GM23338 (cell line): ENCODE results near the gene L3MBTL4. TPM values are rescaled to one million over a fixed set of nuclear protein-coding genes. Genes with fewer than 3 reads are reported as not detected.

ENCODE experiments used
- ATAC-seq: fragments of 200-7000 bp; cut with Tn5 transposase; 3 replicates; pipeline ENCODE4 v1.9.1; 2020
- DNase-seq: peaks from one replicate; pipeline ENCODE4 v3.0.0-alpha.2; 2015; ENCODE audit warnings: low spot score
- H2AFZ ChIP-seq: fragments of 200-600 bp; sonication (generic); 2 replicates; pipeline ENCODE4 v1.8.0; 2016; ENCODE audit warnings: antibody characterized with exemption, mild to moderate bottlenecking, moderate library complexity
- H3F3A ChIP-seq: fragments of 200-600 bp; sonication (generic); replicated peaks from 2 replicates; pipeline ENCODE4 v1.8.0; 2017; ENCODE audit warnings: antibody characterized with exemption, mixed run types, low read depth
- H3K27ac ChIP-seq: fragments of 200-600 bp; sonication (generic); 2 replicates; pipeline ENCODE4 v1.6.1; 2016; ENCODE audit warnings: low read depth
- H3K27me3 ChIP-seq: fragments of 200-600 bp; sonication (generic); 2 replicates; pipeline ENCODE4 v1.8.0; 2016; ENCODE audit warnings: mild to moderate bottlenecking, mixed run types, moderate library complexity; ENCODE audit not compliant: insufficient read depth
- H3K36me3 ChIP-seq: fragments of 200-600 bp; sonication (generic); 2 replicates; pipeline ENCODE4 v1.8.0; 2016; ENCODE audit warnings: mild to moderate bottlenecking; ENCODE audit not compliant: insufficient read depth
- H3K4me1 ChIP-seq: fragments of 200-600 bp; sonication (generic); 2 replicates; pipeline ENCODE4 v1.8.0; 2016; ENCODE audit warnings: mild to moderate bottlenecking, moderate library complexity; ENCODE audit not compliant: insufficient read depth
- H3K4me2 ChIP-seq: fragments of 200-600 bp; sonication (generic); 2 replicates; pipeline ENCODE4 v1.7.1; 2017; ENCODE audit warnings: mixed run types
- H3K4me3 ChIP-seq: fragments of 200-600 bp; sonication (generic); 2 replicates; pipeline ENCODE4 v1.6.1; 2016; ENCODE audit warnings: mixed run types
- H3K79me2 ChIP-seq: fragments of 200-600 bp; sonication (generic); replicated peaks from 2 replicates; pipeline ENCODE4 v1.8.0; 2017; ENCODE audit warnings: mild to moderate bottlenecking; ENCODE audit not compliant: insufficient read depth
- H3K9me2 ChIP-seq: fragments of 200-600 bp; sonication (generic); 2 replicates; pipeline ENCODE4 v1.8.0; 2017; ENCODE audit not compliant: insufficient read depth
- H4K20me1 ChIP-seq: fragments of 200-600 bp; sonication (generic); replicated peaks from 2 replicates; pipeline ENCODE4 v1.8.0; 2017; ENCODE audit warnings: mild to moderate bottlenecking; ENCODE audit not compliant: insufficient read depth
- H3K27ac Mint-ChIP-seq: 2 replicates; pipeline ENCODE4 v1.8.0; 2020; ENCODE audit warnings: inconsistent platforms, mild to moderate bottlenecking, moderate library complexity, mixed read lengths
- H3K27me3 Mint-ChIP-seq: 3 replicates; pipeline ENCODE4 v1.8.0; 2022; ENCODE audit warnings: low read depth, mild to moderate bottlenecking, moderate library complexity, mixed read lengths, inconsistent platforms; ENCODE audit not compliant: insufficient read depth, poor library complexity
- H3K36me3 Mint-ChIP-seq: 3 replicates; pipeline ENCODE4 v1.8.0; 2021; ENCODE audit warnings: low read depth, mild to moderate bottlenecking, inconsistent platforms, moderate library complexity, mixed read lengths
- H3K4me1 Mint-ChIP-seq: 3 replicates; pipeline ENCODE4 v1.8.0; 2020; ENCODE audit warnings: mild to moderate bottlenecking, inconsistent platforms, mixed read lengths
- H3K4me3 Mint-ChIP-seq: 3 replicates; pipeline ENCODE4 v1.8.0; 2021; ENCODE audit warnings: moderate library complexity, mild to moderate bottlenecking, inconsistent platforms, mixed read lengths
- H3K9me3 Mint-ChIP-seq: 3 replicates; pipeline ENCODE4 v1.8.0; 2020; ENCODE audit warnings: moderate library complexity, mild to moderate bottlenecking, inconsistent platforms, mixed read lengths
- CREB1 ChIP-seq: fragments of 250-450 bp; sonication (Bioruptor Pico); IDR thresholded peaks from 2 replicates; pipeline ENCODE4 v1.5.0; 2020; ENCODE audit warnings: low read depth, mild to moderate bottlenecking, moderate library complexity
- EZH2 ChIP-seq: fragments of 200-600 bp; sonication (generic); IDR thresholded peaks from one replicate; pipeline ENCODE4 v1.8.0; 2017; ENCODE audit warnings: antibody characterized with exemption, mild to moderate bottlenecking, low read depth; ENCODE audit not compliant: unreplicated experiment
- JUNB ChIP-seq: IDR thresholded peaks from one replicate; pipeline ENCODE4 v1.6.1; 2016; ENCODE audit warnings: antibody characterized with exemption; ENCODE audit not compliant: unreplicated experiment
- NANOG ChIP-seq: IDR thresholded peaks from 2 replicates; pipeline ENCODE4 v1.6.1; 2016; ENCODE audit warnings: antibody characterized with exemption, borderline replicate concordance
- POLR2AphosphoS5 ChIP-seq: IDR thresholded peaks from 2 replicates; pipeline ENCODE4 v1.6.1; 2016; ENCODE audit warnings: antibody characterized with exemption, low read depth
- STAT1 ChIP-seq: IDR thresholded peaks from one replicate; pipeline ENCODE4 v1.6.1; 2016; ENCODE audit warnings: antibody characterized with exemption; ENCODE audit not compliant: unreplicated experiment
- ZNF114 ChIP-seq: fragments of 250-450 bp; sonication (Bioruptor Pico); IDR thresholded peaks from 2 replicates; pipeline ENCODE4 v1.5.0; 2020; ENCODE audit warnings: mild to moderate bottlenecking, moderate library complexity
- ZNF331 ChIP-seq: fragments of 250-450 bp; sonication (Bioruptor Pico); IDR thresholded peaks from 2 replicates; pipeline ENCODE4 v1.5.0; 2020; ENCODE audit warnings: low read depth, mild to moderate bottlenecking, moderate library complexity
- ZNF462 ChIP-seq: fragments of 250-450 bp; sonication (Bioruptor Pico); IDR thresholded peaks from 2 replicates; pipeline ENCODE4 v1.5.0; 2020; ENCODE audit warnings: mild to moderate bottlenecking, moderate library complexity
- polyA plus RNA-seq: library from polyadenylated mRNA; unstranded; fragments of >200 nt; fragmentation: Nextera tagmentation; extraction: Ambion mirVana; gene quantifications from 2 replicates; pipeline ENCODE4 v1.2.1, GENCODE V29; 2016
- total RNA-seq: library from RNA; depleted of rRNA; stranded (reverse); fragments of >200 nt; shearing (Covaris generic); gene quantifications from 2 replicates; pipeline ENCODE4 v1.2.3, GENCODE V29; 2014
- TF ChIP-seq, protein P1 (sequence below): IDR thresholded peaks from one replicate; pipeline ENCODE4 v1.6.1; 2018; ENCODE audit warnings: antibody characterized with exemption; ENCODE audit not compliant: unreplicated experiment
- TF ChIP-seq, protein P2 (sequence below), 2 experiments: fragments of 200-600 bp in 1 of 2; sonication (generic) in 1 of 2; conservative IDR thresholded peaks; 2 replicates each; pipeline versions ENCODE4 v1.5.1 to v1.6.1; 2016 to 2017; ENCODE audit warnings: antibody characterized with exemption in 2 of 2, low read depth in 2 of 2, mild to moderate bottlenecking in 2 of 2, moderate library complexity in 1 of 2
- TF ChIP-seq, protein P3 (sequence below): IDR thresholded peaks from 2 replicates; pipeline ENCODE4 v1.6.1; 2016; ENCODE audit warnings: antibody characterized with exemption

The L3MBTL4 gene
- total and polyA plus RNA-seq, 2 experiments from 2014 or later: 0.48 to 2.8 TPM

- no peak for TF ChIP-seq POLR2AphosphoS5
These were observed 358.4 kb downstream of the L3MBTL4 start (continued) for GRCh38 chr18:6056171-6056910.

GRCh38 chr18:6055711-6056110, 359.0 kb downstream of the L3MBTL4 start:
- no peak for DNase-seq
- Mint-ChIP-seq H3K27me3 (peaks cover 4% of the 10 kb centered on the region), H3K9me3 (no peaks in the 10 kb centered on the region), H3K4me3 (no peak overlapping the region), H3K27ac (no peak overlapping the region; the same call in 1 of the 2 replicates), H3K4me1 (peaks cover 37% of the 10 kb centered on the region; the same call in 2 of the 3 replicates), H3K36me3 (no peaks in the 10 kb centered on the region)
- Histone ChIP-seq H3K4me1 (peaks cover 47% of the 10 kb centered on the region), H3K79me2 (no peaks in the 10 kb centered on the region), H3K27me3 (no peaks in the 10 kb centered on the region), H3K27ac (no peak overlapping the region), H4K20me1 (no peaks in the 10 kb centered on the region), H3K4me3 (no peak overlapping the region), H3K9me2 (no peaks in the 10 kb centered on the region), H3K4me2 (0 out of 2 replicates have a peak overlapping the region, but pooled peaks have one; percentile 56), H3F3A (no peaks in the 10 kb centered on the region), H2AFZ (no peak overlapping the region), H3K36me3 (no peaks in the 10 kb centered on the region)
- no peak for ATAC-seq
- TF ChIP-seq, protein P1, sequence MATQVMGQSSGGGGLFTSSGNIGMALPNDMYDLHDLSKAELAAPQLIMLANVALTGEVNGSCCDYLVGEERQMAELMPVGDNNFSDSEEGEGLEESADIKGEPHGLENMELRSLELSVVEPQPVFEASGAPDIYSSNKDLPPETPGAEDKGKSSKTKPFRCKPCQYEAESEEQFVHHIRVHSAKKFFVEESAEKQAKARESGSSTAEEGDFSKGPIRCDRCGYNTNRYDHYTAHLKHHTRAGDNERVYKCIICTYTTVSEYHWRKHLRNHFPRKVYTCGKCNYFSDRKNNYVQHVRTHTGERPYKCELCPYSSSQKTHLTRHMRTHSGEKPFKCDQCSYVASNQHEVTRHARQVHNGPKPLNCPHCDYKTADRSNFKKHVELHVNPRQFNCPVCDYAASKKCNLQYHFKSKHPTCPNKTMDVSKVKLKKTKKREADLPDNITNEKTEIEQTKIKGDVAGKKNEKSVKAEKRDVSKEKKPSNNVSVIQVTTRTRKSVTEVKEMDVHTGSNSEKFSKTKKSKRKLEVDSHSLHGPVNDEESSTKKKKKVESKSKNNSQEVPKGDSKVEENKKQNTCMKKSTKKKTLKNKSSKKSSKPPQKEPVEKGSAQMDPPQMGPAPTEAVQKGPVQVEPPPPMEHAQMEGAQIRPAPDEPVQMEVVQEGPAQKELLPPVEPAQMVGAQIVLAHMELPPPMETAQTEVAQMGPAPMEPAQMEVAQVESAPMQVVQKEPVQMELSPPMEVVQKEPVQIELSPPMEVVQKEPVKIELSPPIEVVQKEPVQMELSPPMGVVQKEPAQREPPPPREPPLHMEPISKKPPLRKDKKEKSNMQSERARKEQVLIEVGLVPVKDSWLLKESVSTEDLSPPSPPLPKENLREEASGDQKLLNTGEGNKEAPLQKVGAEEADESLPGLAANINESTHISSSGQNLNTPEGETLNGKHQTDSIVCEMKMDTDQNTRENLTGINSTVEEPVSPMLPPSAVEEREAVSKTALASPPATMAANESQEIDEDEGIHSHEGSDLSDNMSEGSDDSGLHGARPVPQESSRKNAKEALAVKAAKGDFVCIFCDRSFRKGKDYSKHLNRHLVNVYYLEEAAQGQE: no peak
- TF ChIP-seq, protein P2, sequence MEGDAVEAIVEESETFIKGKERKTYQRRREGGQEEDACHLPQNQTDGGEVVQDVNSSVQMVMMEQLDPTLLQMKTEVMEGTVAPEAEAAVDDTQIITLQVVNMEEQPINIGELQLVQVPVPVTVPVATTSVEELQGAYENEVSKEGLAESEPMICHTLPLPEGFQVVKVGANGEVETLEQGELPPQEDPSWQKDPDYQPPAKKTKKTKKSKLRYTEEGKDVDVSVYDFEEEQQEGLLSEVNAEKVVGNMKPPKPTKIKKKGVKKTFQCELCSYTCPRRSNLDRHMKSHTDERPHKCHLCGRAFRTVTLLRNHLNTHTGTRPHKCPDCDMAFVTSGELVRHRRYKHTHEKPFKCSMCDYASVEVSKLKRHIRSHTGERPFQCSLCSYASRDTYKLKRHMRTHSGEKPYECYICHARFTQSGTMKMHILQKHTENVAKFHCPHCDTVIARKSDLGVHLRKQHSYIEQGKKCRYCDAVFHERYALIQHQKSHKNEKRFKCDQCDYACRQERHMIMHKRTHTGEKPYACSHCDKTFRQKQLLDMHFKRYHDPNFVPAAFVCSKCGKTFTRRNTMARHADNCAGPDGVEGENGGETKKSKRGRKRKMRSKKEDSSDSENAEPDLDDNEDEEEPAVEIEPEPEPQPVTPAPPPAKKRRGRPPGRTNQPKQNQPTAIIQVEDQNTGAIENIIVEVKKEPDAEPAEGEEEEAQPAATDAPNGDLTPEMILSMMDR (conservative IDR thresholded peaks at IDR 0.05; ENCODE audit: low read depth in 2 of 2): no peak
- no peak for TF ChIP-seq NANOG
- TF ChIP-seq ZNF462: no peak
- no peak for TF ChIP-seq POLR2AphosphoS5
- TF ChIP-seq CREB1 (CRISPR knock-in tag): no peak
- TF ChIP-seq, protein P3, sequence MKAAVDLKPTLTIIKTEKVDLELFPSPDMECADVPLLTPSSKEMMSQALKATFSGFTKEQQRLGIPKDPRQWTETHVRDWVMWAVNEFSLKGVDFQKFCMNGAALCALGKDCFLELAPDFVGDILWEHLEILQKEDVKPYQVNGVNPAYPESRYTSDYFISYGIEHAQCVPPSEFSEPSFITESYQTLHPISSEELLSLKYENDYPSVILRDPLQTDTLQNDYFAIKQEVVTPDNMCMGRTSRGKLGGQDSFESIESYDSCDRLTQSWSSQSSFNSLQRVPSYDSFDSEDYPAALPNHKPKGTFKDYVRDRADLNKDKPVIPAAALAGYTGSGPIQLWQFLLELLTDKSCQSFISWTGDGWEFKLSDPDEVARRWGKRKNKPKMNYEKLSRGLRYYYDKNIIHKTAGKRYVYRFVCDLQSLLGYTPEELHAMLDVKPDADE: no peak
- TF ChIP-seq EZH2: no peak
- TF ChIP-seq JUNB: no peak
- TF ChIP-seq STAT1: no peak
- no peak for TF ChIP-seq ZNF114 (CRISPR knock-in tag)
- TF ChIP-seq ZNF331 (CRISPR knock-in tag): no peak
